Osteoblast (primary cell): Measurements from ENCODE around the gene ZRANB1. TPM values are rescaled to one million over a fixed set of nuclear protein-coding genes. Genes with fewer than 3 reads are reported as not detected.
A peak's percentile ranks its signal among the peaks of the same experiment; 100 is the strongest.

Experiments used
- DNase-seq: peaks from one replicate; pipeline ENCODE4 v3.0.0; 2011; ENCODE audit warnings: low spot score, mixed read lengths; ENCODE audit not compliant: insufficient read length; ENCODE audit errors: missing footprints
- H2AFZ ChIP-seq: 2 replicates; pipeline ENCODE4 v1.6.0; 2011; ENCODE audit warnings: mild to moderate bottlenecking, low read length
- H3K27ac ChIP-seq: 2 replicates; pipeline ENCODE4 v1.5.1; 2011; ENCODE audit warnings: mild to moderate bottlenecking, low read depth, low read length, moderate library complexity
- H3K27me3 ChIP-seq: 2 replicates; pipeline ENCODE4 v1.6.0; 2012; ENCODE audit warnings: mild to moderate bottlenecking, control low read depth, inconsistent platforms, low read length, moderate library complexity; ENCODE audit not compliant: insufficient read depth
- H3K36me3 ChIP-seq: 2 replicates; pipeline ENCODE4 v1.5.1; 2011; ENCODE audit warnings: mild to moderate bottlenecking, low read length, control low read depth, moderate library complexity; ENCODE audit not compliant: insufficient read depth
- H3K4me1 ChIP-seq: 2 replicates; pipeline ENCODE4 v1.5.1; 2011; ENCODE audit warnings: mild to moderate bottlenecking, low read length, control low read depth, moderate library complexity; ENCODE audit not compliant: insufficient read depth
- H3K4me2 ChIP-seq: 2 replicates; pipeline ENCODE4 v1.6.0; 2011; ENCODE audit warnings: mild to moderate bottlenecking, low read length; ENCODE audit not compliant: insufficient read depth
- H3K4me3 ChIP-seq: fragments of 200-600 bp; sonication (generic); 3 replicates; pipeline ENCODE4 v1.5.1; 2012; ENCODE audit warnings: mild to moderate bottlenecking, low read length, inconsistent platforms; ENCODE audit not compliant: insufficient read depth
- H3K79me2 ChIP-seq: 2 replicates; pipeline ENCODE4 v1.6.0; 2012; ENCODE audit warnings: mild to moderate bottlenecking, low read length, control low read depth, inconsistent platforms; ENCODE audit not compliant: insufficient read depth
- H3K9me3 ChIP-seq: 2 replicates; pipeline ENCODE4 v1.5.1; 2011; ENCODE audit warnings: low read depth, low read length, control low read depth
- H4K20me1 ChIP-seq: 2 replicates; pipeline ENCODE4 v1.6.0; 2012; ENCODE audit warnings: mild to moderate bottlenecking, low read length, control low read depth; ENCODE audit not compliant: insufficient read depth
- CTCF ChIP-seq: IDR thresholded peaks from 2 replicates; pipeline ENCODE4 v1.5.1; 2011; ENCODE audit warnings: mild to moderate bottlenecking, low read depth, low read length, moderate library complexity; ENCODE audit errors: extremely low read depth
- total RNA-seq: library from RNA; depleted of rRNA; stranded (reverse); fragments of >200 nt; gene quantifications from 2 replicates; pipeline ENCODE4 v1.2.3, GENCODE V29; 2012

ZRANB1 gene
- total RNA-seq, 1 donor: 34.7 TPM

GRCh38 chr10:124916585-124917427 is 25.1 kb upstream of the ZRANB1 start:
- H3K36me3 ChIP-seq: no peaks in the 10 kb centered on the region
- TF ChIP-seq CTCF: no peak
- peaks cover 25% of the 10 kb centered on the region for H4K20me1 ChIP-seq
- H3K4me3 ChIP-seq: peak overlapping the region; percentile 95
- peak overlapping the region; percentile 98 for H3K4me2 ChIP-seq
- peak overlapping the region; percentile 87 for H2AFZ ChIP-seq
- H3K4me1 ChIP-seq: peaks cover 30% of the 10 kb centered on the region
- H3K27me3 ChIP-seq: no peaks in the 10 kb centered on the region
- peak overlapping the region; percentile 98 for H3K27ac ChIP-seq
- no peaks in the 10 kb centered on the region for H3K9me3 ChIP-seq
- peak; percentile 100 for DNase-seq
- peaks cover 47% of the 10 kb centered on the region for H3K79me2 ChIP-seq

GRCh38 chr10:124917428-124918190 is 24.3 kb upstream of the ZRANB1 start:
- peak overlapping the region; percentile 93 for H3K27ac ChIP-seq
- peaks cover 53% of the 10 kb centered on the region for H3K79me2 ChIP-seq
- peak overlapping the region; percentile 82 for H2AFZ ChIP-seq
- no peaks in the 10 kb centered on the region for H3K9me3 ChIP-seq
- H3K4me2 ChIP-seq: peak overlapping the region; percentile 98
- peak; percentile 93 for DNase-seq
- H3K27me3 ChIP-seq: no peaks in the 10 kb centered on the region
- TF ChIP-seq CTCF: no peak
- no peaks in the 10 kb centered on the region for H3K36me3 ChIP-seq
- H4K20me1 ChIP-seq: peaks cover 27% of the 10 kb centered on the region
- H3K4me1 ChIP-seq: peaks cover 22% of the 10 kb centered on the region
- peak overlapping the region; percentile 95 for H3K4me3 ChIP-seq

GRCh38 chr10:124918191-124918830 is 23.6 kb upstream of the ZRANB1 start:
- no peak overlapping the region for H2AFZ ChIP-seq
- H3K4me2 ChIP-seq: peak overlapping the region; percentile 98
- peak; percentile 90 for DNase-seq
- no peak for TF ChIP-seq CTCF
- peak overlapping the region; percentile 93 for H3K27ac ChIP-seq
- peaks cover 31% of the 10 kb centered on the region for H4K20me1 ChIP-seq
- peaks cover 20% of the 10 kb centered on the region for H3K4me1 ChIP-seq
- H3K9me3 ChIP-seq: no peaks in the 10 kb centered on the region
- H3K4me3 ChIP-seq: peak overlapping the region; percentile 95
- H3K36me3 ChIP-seq: no peaks in the 10 kb centered on the region
- no peaks in the 10 kb centered on the region for H3K27me3 ChIP-seq
- peaks cover 60% of the 10 kb centered on the region for H3K79me2 ChIP-seq

GRCh38 chr10:124918906-124919305 is 23.0 kb upstream of the ZRANB1 start:
- Histone ChIP-seq H4K20me1 (peaks cover 35% of the 10 kb centered on the region), H3K9me3 (no peaks in the 10 kb centered on the region), H3K4me2 (peak overlapping the region; percentile 98), H3K79me2 (peaks cover 66% of the 10 kb centered on the region), H3K27me3 (no peaks in the 10 kb centered on the region), H3K27ac (peak overlapping the region; percentile 93), H2AFZ (no peak overlapping the region), H3K36me3 (no peaks in the 10 kb centered on the region), H3K4me3 (peak overlapping the region; percentile 95), H3K4me1 (peaks cover 22% of the 10 kb centered on the region)
- no peak for TF ChIP-seq CTCF
- DNase-seq: peak; percentile 84
